Measurements from ENCODE around the gene MAN2A2.

Gene MAN2A2

DNA sequence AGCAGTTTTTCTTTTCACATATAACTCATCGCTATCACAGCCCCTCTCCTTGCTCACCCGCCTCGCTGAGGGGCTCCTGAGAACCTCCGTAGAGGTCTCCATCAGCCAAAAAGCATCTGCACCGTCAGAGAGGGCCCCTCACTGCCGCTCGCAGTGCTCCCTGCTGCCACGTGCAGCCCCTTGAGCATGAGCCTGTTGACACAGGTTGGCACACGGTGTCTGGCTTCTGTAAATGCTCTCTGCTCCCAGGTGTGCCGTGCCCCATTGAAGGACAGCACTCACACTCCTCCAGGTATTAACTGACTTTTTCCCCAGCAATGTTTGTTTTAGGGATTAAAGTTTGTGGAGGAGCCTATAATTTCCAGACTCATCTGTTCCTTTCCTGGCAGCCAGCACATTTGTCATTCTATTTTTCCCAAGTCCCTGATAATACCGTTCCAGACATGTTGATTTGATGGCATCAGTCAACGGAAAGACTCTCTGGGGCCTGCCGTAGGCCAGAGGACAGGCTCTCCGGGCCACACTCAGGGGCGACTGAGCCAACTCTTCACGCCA lies 36.9 kb upstream of the MAN2A2 start:
- TF ChIP-seq GATA3 (IDR thresholded peaks at IDR 0.05; ENCODE audit: low read depth, low read length) = no peak
- TF ChIP-seq GATA2 (IDR thresholded peaks at IDR 0.05; ENCODE audit: low read depth, low read length) = no peak

DNA sequence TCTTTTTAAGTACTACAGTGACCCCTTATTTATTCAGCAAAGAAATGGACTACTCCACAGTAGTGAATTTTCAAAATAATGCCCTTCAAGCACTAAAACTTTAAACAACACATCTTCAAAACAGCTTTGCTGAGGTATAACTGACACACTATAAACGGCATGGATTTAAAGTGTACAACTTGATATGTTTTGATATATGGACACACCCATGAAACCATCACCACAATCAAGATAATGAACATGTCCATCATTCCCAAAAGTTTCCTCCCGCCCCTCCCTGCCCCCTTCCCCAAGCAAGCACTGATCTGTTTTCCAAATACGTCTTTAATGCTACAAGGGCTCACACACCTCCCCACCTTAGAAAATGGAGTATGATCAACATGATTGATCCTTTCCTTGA lies 36.3 kb upstream of the MAN2A2 start:
- no peak for TF ChIP-seq GATA2 (IDR thresholded peaks at IDR 0.05; ENCODE audit: low read depth, low read length)
- TF ChIP-seq GATA3 (IDR thresholded peaks at IDR 0.05; ENCODE audit: low read depth, low read length) = no peak

DNA sequence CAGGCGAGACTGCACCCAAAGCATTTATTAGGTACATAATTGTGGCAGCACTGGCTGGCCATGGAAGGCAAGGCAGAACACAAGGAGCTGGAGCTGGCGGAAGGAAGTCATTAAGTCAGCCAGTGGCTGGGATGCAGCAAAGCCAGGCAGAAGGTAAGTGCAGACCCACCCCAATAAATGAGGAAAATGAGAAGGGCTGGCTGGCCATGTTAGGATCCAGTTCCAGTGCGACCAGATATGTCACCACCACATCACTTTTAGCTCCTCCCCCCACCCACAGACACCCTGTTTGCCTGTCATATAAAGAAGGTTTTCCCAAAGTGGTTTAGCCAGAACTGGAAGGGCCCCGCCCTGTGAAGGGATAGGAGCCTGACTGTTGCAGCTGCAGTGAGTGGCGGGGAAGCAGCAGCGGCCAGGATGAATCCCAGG lies 34.8 kb upstream of the MAN2A2 start, which contains the start of gene FURIN:
Gene FURIN, plus strand, starts transcription at position 328 of the 429 bp plus-strand sequence. CDS start 7,153 bp downstream, outside the sequence.
- no peak for TF ChIP-seq GATA3 (IDR thresholded peaks at IDR 0.05; ENCODE audit: low read depth, low read length)
- no peak for TF ChIP-seq GATA2 (IDR thresholded peaks at IDR 0.05; ENCODE audit: low read depth, low read length)

DNA sequence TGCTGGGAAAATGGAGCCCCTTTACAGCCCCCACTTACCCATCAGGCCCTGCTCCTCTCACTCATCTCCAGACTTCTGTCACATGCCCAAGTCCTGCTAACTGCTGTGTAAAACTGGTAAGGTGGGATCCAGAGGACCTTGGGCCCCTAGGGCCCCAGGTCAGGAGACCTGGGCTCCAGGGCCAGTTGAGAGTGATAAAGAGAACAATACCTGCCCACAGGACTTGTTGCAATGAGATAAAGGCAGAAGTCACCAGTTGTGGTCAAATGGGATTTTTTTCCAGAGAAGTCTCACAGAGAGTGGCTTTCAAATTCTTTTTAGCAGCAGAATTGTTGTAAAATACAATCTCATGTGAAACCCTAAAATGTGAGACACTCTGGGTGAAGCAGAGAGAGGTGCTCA lies 34.0 kb upstream of the MAN2A2 start:
- TF ChIP-seq GATA3 (IDR thresholded peaks at IDR 0.05; ENCODE audit: low read depth, low read length) (no peak), GATA2 (IDR thresholded peaks at IDR 0.05; ENCODE audit: low read depth, low read length) (no peak)

DNA sequence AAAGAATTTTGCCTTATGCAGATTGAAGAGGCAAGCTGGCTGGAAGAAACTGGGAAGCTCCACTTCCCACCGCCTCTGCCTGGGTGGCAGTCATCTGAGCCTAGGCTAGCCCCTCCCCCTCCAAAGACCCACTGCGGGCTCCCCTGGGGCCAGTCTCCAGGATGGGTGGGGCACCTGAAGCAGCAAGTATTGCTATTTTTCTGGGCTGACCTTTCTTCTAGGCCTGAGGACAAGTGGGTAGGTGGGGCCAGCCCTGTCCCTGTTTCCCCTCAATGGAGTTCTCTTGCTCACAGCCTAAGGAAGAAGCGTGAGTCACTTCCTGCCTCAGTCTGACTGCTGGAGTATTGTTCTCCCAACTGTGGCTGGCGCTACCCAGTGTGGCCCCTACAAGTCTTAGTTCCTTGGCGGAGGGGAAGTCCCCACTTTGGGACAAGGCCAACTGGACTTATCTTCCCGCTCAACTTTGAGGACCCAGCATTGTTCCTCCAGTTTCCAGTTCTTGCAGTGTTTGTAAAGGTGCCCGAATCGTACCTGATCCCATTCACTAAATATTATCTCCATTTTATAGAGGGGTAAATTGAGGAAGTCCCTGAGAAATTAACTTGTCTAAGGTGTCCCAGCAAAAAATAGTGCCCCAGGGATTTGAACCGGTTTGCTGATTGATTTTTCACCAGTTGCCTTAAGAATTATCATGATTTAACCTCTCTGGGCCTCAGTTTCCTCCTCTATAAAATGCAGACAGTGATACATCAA lies 33.3 kb upstream of the MAN2A2 start:
- no peak for TF ChIP-seq GATA2 (IDR thresholded peaks at IDR 0.05; ENCODE audit: low read depth, low read length)

DNA sequence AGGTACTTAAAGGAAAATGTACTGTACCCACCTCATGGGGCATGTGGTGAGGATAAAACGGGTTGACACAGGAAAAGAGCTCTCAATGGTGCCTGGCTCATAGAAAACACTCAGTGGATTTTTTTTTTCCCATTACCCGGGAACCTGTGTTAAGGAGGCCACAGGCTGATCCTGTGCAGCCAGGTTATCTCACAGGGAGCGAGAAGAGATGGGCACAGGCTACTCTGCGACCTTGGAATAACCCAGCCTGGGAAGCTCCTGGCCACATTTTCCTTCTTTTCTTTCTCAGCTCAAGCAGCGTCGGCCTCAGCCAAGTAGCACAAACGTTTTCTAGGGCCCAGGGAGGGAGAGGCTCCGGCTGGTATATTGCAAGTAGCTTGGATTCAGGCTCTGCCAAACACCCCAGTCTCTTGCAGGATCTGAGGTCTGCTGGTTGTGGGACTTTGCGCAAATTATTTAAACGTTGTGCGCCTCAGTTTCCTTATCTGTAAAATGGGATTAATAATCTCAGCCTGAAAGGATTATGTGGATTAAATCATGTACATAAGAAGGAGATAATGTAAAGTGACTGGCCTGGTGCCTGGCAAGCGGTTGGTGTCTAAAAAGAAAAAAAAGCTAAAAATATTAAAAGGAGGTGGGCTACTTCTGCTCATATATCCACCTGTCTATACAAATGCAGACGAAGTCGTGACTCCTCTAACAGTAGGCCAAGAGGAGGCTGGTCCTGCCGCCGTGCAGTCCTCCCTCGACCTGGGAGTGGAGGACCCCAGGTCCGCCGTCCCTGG lies 32.6 kb upstream of the MAN2A2 start:
- TF ChIP-seq GATA2 (IDR thresholded peaks at IDR 0.05; ENCODE audit: low read depth, low read length) (no peak), GATA3 (IDR thresholded peaks at IDR 0.05; ENCODE audit: low read depth, low read length) (no peak)

DNA sequence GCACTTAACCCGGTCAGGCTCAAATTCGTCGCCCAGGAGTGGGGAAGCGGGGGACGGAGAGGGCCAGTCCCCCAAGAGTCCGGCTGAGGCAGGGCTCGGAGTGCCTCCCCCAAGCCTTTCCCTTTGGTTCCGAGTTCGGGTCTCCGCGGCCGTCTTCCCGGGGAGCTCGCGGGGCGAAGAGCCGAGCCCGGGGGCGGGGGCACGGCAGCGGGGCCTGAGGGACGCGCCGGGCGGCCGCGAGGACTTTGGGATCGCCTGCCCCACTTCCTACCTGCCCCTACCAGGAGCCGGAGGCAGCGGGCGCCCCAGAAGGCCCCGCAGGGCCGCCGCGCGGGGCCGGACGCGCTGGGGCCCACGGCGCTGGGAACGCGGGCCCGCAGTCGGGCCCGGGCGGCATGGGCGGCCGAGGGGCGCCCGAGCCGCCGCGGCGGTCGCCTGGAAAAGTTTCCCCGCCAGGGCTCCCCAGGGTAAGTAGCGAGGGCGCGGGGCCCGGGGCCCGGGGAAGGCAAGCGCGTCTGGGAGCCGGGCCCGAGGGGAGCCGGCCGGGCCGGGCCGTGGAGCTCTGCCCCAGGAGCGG lies 31.9 kb upstream of the MAN2A2 start:
- TF ChIP-seq GATA3 (IDR thresholded peaks at IDR 0.05; ENCODE audit: low read depth, low read length) (no peak), GATA2 (IDR thresholded peaks at IDR 0.05; ENCODE audit: low read depth, low read length) (no peak)

DNA sequence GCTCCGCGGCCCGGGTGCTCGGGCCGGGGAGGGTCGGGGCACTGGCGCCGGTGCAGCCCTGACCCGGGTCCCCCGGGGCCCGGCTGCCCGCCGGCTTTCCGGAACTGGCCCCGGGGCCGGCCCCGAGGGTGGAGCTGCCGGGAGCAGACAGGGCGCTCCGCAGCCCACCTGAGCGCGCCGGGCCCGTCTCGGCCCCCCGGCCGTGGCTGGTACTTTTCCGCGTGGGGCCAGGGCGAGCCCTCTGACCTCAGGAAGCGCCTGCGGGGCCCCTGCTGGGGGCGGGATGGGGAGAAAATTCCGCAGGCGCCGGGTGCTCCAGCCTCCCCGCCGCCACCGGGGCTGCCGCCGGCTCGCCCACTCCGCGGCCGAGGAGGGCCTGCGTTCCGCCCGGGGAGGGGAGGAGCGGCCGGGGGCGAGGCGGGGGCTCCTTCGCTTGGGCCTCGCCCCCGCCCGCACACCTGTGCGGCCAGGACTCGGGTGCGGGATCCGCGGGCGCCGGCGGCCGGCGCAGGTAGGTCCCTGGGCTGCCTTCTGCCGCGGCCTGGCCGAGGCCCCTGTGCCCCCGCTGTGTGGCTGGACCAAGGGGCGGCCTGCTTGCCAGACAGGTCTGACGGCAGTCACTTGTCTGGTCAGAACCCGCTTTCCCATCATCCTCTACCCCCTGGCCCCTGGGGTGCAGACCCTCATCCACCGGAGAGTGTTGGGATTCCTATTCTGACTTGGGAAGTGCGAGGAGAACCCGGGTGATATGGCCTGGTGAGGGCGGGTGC lies 31.2 kb upstream of the MAN2A2 start:
- TF ChIP-seq GATA2 (IDR thresholded peaks at IDR 0.05; ENCODE audit: low read depth, low read length) = no peak
- TF ChIP-seq GATA3 (IDR thresholded peaks at IDR 0.05; ENCODE audit: low read depth, low read length) = no peak

DNA sequence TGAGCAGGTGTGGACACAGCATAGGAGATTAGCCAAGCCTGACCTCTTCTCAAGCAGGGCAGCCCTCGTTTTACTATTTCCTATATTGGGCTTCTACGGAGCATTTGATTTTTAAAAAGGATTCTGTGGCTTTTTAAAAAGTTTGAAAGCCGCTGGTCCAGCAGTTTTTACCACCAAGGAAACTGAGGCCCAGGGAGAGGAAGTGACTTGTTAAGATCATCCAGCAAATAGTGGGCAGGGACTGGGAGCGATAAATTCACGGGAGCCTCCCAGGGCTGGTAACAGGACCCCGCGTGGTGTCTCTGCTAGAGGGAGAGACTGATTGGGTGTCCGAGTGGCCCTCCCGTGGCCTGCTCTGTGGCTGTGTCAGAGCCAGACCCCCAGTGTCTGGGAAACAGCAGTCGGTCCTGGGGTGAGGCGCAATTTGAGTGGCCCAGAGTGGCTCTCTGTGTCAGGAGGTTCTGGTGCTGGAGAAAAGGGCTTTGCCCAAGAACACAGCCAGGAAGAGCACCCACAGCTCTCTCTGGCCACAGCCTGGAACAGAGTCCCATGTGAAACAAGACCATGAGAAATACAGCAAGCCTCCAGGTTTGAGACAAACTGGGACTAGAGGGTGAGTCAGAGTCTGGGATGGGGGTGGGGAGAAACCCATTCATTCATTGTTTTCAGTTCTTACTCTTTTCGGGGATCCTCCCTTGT lies 30.5 kb upstream of the MAN2A2 start:
- no peak for TF ChIP-seq GATA3 (IDR thresholded peaks at IDR 0.05; ENCODE audit: low read depth, low read length)
- no peak for TF ChIP-seq GATA2 (IDR thresholded peaks at IDR 0.05; ENCODE audit: low read depth, low read length)

DNA sequence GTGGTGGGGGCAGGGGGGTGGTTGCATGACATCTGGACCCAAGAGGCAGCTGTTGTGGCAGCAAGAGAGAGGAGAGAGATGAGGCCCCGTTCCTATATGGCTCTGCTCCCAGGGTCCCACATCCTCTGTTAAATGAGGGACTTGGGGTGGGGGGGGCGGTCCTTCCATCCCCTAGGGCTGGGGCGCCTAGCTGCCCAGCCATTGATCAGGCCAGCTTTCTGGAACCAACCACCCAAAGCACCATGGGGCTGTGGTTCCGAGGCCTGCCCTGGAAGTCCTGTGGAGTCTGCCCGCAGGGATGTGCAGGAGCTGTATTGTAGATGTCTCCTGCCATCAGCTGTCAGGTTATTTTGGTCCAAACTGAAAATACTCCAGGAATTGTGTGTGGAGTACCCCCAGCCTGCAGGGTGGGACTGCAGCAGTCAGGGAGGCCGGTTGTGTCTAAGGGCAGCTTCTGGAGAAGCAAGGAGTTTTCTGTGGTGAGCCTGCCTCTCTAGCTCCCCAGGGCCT lies 29.6 kb upstream of the MAN2A2 start:
- TF ChIP-seq GATA3 (IDR thresholded peaks at IDR 0.05; ENCODE audit: low read depth, low read length) = no peak
- no peak for TF ChIP-seq GATA2 (IDR thresholded peaks at IDR 0.05; ENCODE audit: low read depth, low read length)

DNA sequence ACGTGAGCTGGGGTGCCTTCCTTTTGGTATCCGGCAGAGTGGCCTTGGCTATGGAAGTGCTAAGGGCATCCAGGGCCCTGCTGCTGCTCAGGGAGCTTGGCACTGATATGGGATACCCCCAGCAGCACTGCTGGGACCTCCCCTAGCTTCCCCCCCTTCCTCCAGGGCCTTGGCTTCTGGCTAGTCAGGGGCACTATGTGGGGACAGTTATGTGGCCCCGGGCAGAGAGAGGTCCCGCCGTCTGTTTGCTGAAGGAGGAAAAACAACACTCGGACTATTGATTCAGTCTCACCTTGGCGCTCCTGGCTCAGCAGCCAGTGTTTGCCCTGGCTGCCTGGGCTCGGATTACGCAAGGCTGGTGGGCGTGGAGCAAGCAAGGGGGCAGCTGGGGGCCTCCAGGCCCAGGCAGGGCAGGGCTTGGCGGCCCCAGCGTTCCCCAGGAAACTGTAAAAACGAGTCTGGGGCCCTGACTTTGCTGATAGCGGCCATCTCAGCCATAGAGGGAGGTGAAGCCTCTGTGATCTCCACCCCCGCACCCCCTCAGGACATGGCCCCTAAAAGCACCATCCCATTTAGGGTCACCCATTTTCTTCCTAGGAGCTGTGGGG lies 29.0 kb upstream of the MAN2A2 start:
- TF ChIP-seq GATA2 (IDR thresholded peaks at IDR 0.05; ENCODE audit: low read depth, low read length) = no peak
- TF ChIP-seq GATA3 (IDR thresholded peaks at IDR 0.05; ENCODE audit: low read depth, low read length) = no peak

DNA sequence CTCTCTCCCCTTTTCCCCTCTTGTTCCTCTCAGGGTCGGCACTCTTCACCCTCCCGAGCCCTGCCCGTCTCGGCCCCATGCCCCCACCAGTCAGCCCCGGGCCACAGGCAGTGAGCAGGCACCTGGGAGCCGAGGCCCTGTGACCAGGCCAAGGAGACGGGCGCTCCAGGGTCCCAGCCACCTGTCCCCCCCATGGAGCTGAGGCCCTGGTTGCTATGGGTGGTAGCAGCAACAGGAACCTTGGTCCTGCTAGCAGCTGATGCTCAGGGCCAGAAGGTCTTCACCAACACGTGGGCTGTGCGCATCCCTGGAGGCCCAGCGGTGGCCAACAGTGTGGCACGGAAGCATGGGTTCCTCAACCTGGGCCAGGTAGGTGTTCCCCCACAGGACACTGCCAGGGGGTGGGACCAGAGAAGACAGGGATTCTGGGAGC lies 27.5 kb upstream of the MAN2A2 start:
- TF ChIP-seq GATA2 (IDR thresholded peaks at IDR 0.05; ENCODE audit: low read depth, low read length) (no peak), GATA3 (IDR thresholded peaks at IDR 0.05; ENCODE audit: low read depth, low read length) (no peak)

Measured in SH-SY5Y (cell line).